Osteoblast (primary cell): Measurements from ENCODE around the gene AHNAK2. TPM values are rescaled to one million over a fixed set of nuclear protein-coding genes. Genes with fewer than 3 reads are reported as not detected.
A peak's percentile ranks its signal among the peaks of the same experiment; 100 is the strongest.

Experiments
- DNase-seq: peaks from one replicate; pipeline ENCODE4 v3.0.0; 2011; ENCODE audit warnings: low spot score, mixed read lengths; ENCODE audit not compliant: insufficient read length; ENCODE audit errors: missing footprints
- H2AFZ ChIP-seq: 2 replicates; pipeline ENCODE4 v1.6.0; 2011; ENCODE audit warnings: mild to moderate bottlenecking, low read length
- H3K27ac ChIP-seq: 2 replicates; pipeline ENCODE4 v1.5.1; 2011; ENCODE audit warnings: mild to moderate bottlenecking, low read depth, low read length, moderate library complexity
- H3K27me3 ChIP-seq: 2 replicates; pipeline ENCODE4 v1.6.0; 2012; ENCODE audit warnings: mild to moderate bottlenecking, control low read depth, inconsistent platforms, low read length, moderate library complexity; ENCODE audit not compliant: insufficient read depth
- H3K36me3 ChIP-seq: 2 replicates; pipeline ENCODE4 v1.5.1; 2011; ENCODE audit warnings: mild to moderate bottlenecking, low read length, control low read depth, moderate library complexity; ENCODE audit not compliant: insufficient read depth
- H3K4me1 ChIP-seq: 2 replicates; pipeline ENCODE4 v1.5.1; 2011; ENCODE audit warnings: mild to moderate bottlenecking, low read length, control low read depth, moderate library complexity; ENCODE audit not compliant: insufficient read depth
- H3K4me2 ChIP-seq: 2 replicates; pipeline ENCODE4 v1.6.0; 2011; ENCODE audit warnings: mild to moderate bottlenecking, low read length; ENCODE audit not compliant: insufficient read depth
- H3K4me3 ChIP-seq: fragments of 200-600 bp; sonication (generic); 3 replicates; pipeline ENCODE4 v1.5.1; 2012; ENCODE audit warnings: mild to moderate bottlenecking, low read length, inconsistent platforms; ENCODE audit not compliant: insufficient read depth
- H3K79me2 ChIP-seq: 2 replicates; pipeline ENCODE4 v1.6.0; 2012; ENCODE audit warnings: mild to moderate bottlenecking, low read length, control low read depth, inconsistent platforms; ENCODE audit not compliant: insufficient read depth
- H3K9me3 ChIP-seq: 2 replicates; pipeline ENCODE4 v1.5.1; 2011; ENCODE audit warnings: low read depth, low read length, control low read depth
- H4K20me1 ChIP-seq: 2 replicates; pipeline ENCODE4 v1.6.0; 2012; ENCODE audit warnings: mild to moderate bottlenecking, low read length, control low read depth; ENCODE audit not compliant: insufficient read depth
- CTCF ChIP-seq: IDR thresholded peaks from 2 replicates; pipeline ENCODE4 v1.5.1; 2011; ENCODE audit warnings: mild to moderate bottlenecking, low read depth, low read length, moderate library complexity; ENCODE audit errors: extremely low read depth
- total RNA-seq: library from RNA; depleted of rRNA; stranded (reverse); fragments of >200 nt; gene quantifications from 2 replicates; pipeline ENCODE4 v1.2.3, GENCODE V29; 2012

Gene AHNAK2
- total RNA-seq, 1 donor = 30.8 TPM

- H3K36me3 ChIP-seq = peaks cover 31% of the 10 kb centered on the region
- no peak overlapping the region for H3K4me2 ChIP-seq
- no peaks in the 10 kb centered on the region for H3K9me3 ChIP-seq
- H2AFZ ChIP-seq = no peak overlapping the region
- TF ChIP-seq CTCF = no peak
- H4K20me1 ChIP-seq = peaks cover 3% of the 10 kb centered on the region
- H3K4me3 ChIP-seq = no peak overlapping the region
- H3K79me2 ChIP-seq = peaks cover 39% of the 10 kb centered on the region
- no peak overlapping the region for H3K27ac ChIP-seq
- peak; percentile 58 for DNase-seq
- no peaks in the 10 kb centered on the region for H3K27me3 ChIP-seq
- peaks cover under 1% of the 10 kb centered on the region for H3K4me1 ChIP-seq
These were observed 28.8 kb upstream of the AHNAK2 start for GRCh38 chr14:105006831-105007592.

GRCh38 chr14:105005929-105006830, 28.0 kb upstream of the AHNAK2 start:
- H3K36me3 ChIP-seq = peaks cover 28% of the 10 kb centered on the region

GRCh38 chr14:105005329-105005928, 27.3 kb upstream of the AHNAK2 start:
- no peaks in the 10 kb centered on the region for H3K27me3 ChIP-seq
- no peak for TF ChIP-seq CTCF
- peaks cover 3% of the 10 kb centered on the region for H4K20me1 ChIP-seq
- no peak overlapping the region for H2AFZ ChIP-seq
- no peak overlapping the region for H3K4me2 ChIP-seq
- H3K79me2 ChIP-seq = peaks cover 24% of the 10 kb centered on the region
- peaks cover 21% of the 10 kb centered on the region for H3K36me3 ChIP-seq
- DNase-seq = peak; percentile 46
- no peaks in the 10 kb centered on the region for H3K9me3 ChIP-seq
- no peaks in the 10 kb centered on the region for H3K4me1 ChIP-seq
- H3K4me3 ChIP-seq = no peak overlapping the region
- no peak overlapping the region for H3K27ac ChIP-seq

More at GRCh38 chr14:105005929-105006830, 28.0 kb upstream of the AHNAK2 start:
- no peaks in the 10 kb centered on the region for H3K27me3 ChIP-seq
- H3K4me3 ChIP-seq = no peak overlapping the region
- peaks cover 31% of the 10 kb centered on the region for H3K79me2 ChIP-seq
- no peak overlapping the region for H3K27ac ChIP-seq
- no peaks in the 10 kb centered on the region for H3K9me3 ChIP-seq
- DNase-seq = peak; percentile 80
- no peaks in the 10 kb centered on the region for H3K4me1 ChIP-seq
- no peak overlapping the region for H2AFZ ChIP-seq
- H3K4me2 ChIP-seq = no peak overlapping the region
- TF ChIP-seq CTCF = no peak
- peaks cover 3% of the 10 kb centered on the region for H4K20me1 ChIP-seq
